HepG2 (cell line): ENCODE results near the gene BCL2L11.

Source experiments
- ZNF430 ChIP-seq: sonication (generic); formaldehyde crosslinking; IDR thresholded peaks from 2 replicates; pipeline ENCODE4 v1.9.0; 2021; ENCODE audit warnings: mild to moderate bottlenecking, missing genetic modification reagents
- TF ChIP-seq, protein P1 (sequence below): sonication (generic); formaldehyde crosslinking; IDR thresholded peaks from 2 replicates; pipeline ENCODE4 v1.4.0; 2020; ENCODE audit warnings: missing genetic modification reagents
- TF ChIP-seq, protein P2 (sequence below): IDR thresholded peaks from 2 replicates; pipeline ENCODE4 v1.6.1; 2016; ENCODE audit warnings: missing genetic modification reagents, missing compliant biosample characterization

DNA sequence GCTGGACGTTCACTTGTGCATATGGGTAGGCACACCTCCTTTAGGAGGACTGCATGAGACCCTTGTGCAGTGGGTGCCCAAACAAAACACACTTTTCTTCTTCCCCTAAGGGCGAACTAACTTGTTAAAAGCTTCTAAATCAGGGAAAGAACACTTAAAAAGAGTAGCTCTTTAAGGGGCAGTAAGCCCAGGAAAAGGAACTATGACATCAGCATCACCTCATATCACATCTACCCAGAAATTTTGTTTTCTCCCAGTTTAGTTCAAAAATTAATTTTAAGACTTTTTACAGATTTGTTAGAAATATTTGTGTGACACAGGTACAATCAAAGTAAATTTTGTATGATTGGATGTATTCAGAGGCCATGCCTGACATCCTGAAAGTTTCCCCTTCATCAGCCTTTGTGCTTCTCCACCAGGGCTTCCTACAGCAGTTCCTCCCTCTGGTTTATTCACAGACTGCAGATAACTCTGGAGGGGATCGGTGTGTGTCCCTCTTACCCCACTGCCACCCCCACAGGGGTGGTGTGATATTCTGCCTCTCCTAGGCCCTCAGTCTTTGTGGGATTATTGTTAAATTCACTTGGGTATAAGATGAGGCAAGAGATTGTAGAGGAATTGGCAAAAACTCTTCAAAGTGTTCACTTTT, 27.6 kb downstream of the BCL2L11 start:
- TF ChIP-seq, protein P1, sequence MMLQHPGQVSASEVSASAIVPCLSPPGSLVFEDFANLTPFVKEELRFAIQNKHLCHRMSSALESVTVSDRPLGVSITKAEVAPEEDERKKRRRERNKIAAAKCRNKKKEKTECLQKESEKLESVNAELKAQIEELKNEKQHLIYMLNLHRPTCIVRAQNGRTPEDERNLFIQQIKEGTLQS (CRISPR knock-in tag) = no peak
- TF ChIP-seq ZNF430 (CRISPR knock-in tag) = no peak
- TF ChIP-seq, protein P2, sequence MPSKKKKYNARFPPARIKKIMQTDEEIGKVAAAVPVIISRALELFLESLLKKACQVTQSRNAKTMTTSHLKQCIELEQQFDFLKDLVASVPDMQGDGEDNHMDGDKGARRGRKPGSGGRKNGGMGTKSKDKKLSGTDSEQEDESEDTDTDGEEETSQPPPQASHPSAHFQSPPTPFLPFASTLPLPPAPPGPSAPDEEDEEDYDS (CRISPR knock-in tag) = no peak
